Esophagus muscularis mucosa (tissue), 3 donors: ENCODE results near the gene BCL6B.

Experiments
- POLR2AphosphoS5 ChIP-seq, 2 donors: sonication (generic); formaldehyde crosslinking; IDR thresholded peaks; one replicate each; pipeline ENCODE4 v1.6.1; 2017; ENCODE audit warnings: antibody characterized with exemption in 2 of 2
- TF ChIP-seq, protein P1 (sequence below), 3 experiments: fragments of 200-600 bp in 2 of 3; fragments of 450-650 bp in 1 of 3; sonication (generic) in 2 of 3; IDR thresholded peaks; one replicate each; pipeline ENCODE4 v1.5.1; 2017 to 2019; ENCODE audit warnings: antibody characterized with exemption in 3 of 3, mild to moderate bottlenecking in 2 of 3, moderate library complexity in 1 of 3

DNA sequence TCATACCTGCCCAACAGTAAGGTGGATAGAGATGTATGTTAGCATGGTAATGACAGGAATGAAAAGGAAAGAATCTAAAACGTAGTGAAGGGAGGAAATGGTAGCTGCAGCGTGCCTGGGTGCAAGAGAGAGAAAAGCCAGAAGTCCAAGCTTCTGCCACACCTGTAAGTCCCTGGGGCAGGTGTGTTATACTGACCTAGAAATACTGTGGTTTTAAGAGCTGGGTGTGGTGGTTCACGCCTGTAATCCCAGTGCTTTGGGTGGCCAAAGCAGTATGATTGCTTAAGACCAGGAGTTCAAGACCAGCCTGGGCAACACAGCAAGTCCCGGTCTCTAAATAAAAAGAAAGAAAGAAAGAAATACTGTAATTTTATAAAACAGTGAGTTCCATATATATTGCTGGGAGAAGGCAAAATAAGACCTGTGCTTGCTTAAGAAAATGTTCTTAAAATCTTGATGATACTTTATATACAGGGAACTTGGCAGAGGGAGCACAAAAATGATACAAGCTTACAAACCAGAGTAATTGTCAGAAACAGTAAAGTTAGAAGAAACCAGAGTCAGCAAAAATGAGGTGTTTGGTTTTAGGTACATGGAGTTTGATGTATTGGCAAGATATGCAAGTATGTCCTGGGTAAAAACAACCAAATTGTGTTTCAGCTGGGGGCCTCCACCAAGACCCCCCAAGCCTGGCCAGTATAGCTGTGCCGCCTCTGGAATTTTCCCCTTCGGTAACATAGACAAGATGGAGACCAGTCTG lies 20.4 kb upstream of the BCL6B start:
- TF ChIP-seq, protein P1, sequence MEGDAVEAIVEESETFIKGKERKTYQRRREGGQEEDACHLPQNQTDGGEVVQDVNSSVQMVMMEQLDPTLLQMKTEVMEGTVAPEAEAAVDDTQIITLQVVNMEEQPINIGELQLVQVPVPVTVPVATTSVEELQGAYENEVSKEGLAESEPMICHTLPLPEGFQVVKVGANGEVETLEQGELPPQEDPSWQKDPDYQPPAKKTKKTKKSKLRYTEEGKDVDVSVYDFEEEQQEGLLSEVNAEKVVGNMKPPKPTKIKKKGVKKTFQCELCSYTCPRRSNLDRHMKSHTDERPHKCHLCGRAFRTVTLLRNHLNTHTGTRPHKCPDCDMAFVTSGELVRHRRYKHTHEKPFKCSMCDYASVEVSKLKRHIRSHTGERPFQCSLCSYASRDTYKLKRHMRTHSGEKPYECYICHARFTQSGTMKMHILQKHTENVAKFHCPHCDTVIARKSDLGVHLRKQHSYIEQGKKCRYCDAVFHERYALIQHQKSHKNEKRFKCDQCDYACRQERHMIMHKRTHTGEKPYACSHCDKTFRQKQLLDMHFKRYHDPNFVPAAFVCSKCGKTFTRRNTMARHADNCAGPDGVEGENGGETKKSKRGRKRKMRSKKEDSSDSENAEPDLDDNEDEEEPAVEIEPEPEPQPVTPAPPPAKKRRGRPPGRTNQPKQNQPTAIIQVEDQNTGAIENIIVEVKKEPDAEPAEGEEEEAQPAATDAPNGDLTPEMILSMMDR (IDR thresholded peaks at IDR 0.05) = no peak
- TF ChIP-seq POLR2AphosphoS5 (IDR thresholded peaks at IDR 0.05) = no peak
